Kidney (tissue), 14 donors: ENCODE measurements around the gene NCOR2. TPM values are rescaled to one million over a fixed set of nuclear protein-coding genes. Genes with fewer than 3 reads are reported as not detected.

ENCODE experiments used
- DNase-seq, 5 donors: peaks; one replicate each; pipeline ENCODE4 v3.0.0-alpha.2; 2013 to 2020
- FAIRE-seq: peaks from 2 replicates; lab custom pipeline; 2012; peaks lifted over from hg19 to GRCh38; lab: Jason Lieb, UNC
- H3K27ac ChIP-seq, 2 donors: one replicate each; pipeline ENCODE4 v1.7.0; 2013; ENCODE audit warnings: low read depth in 2 of 2, low read length in 2 of 2, inconsistent platforms in 1 of 2
- H3K27me3 ChIP-seq: one replicate; pipeline ENCODE4 v1.7.1; 2013; ENCODE audit warnings: low read length, inconsistent platforms; ENCODE audit not compliant: control insufficient read depth, insufficient read depth
- H3K36me3 ChIP-seq, 3 donors: one replicate each; pipeline versions ENCODE4 v1.7.0 to v1.7.1; 2013; ENCODE audit warnings: low read length in 3 of 3, control low read depth in 1 of 3, inconsistent platforms in 1 of 3; ENCODE audit not compliant: insufficient read depth in 3 of 3, control insufficient read depth in 2 of 3
- H3K4me1 ChIP-seq, 3 donors: one replicate each; pipeline versions ENCODE4 v1.7.0 to v1.7.1; 2013; ENCODE audit warnings: low read length in 3 of 3, inconsistent platforms in 1 of 3, low read depth in 1 of 3; ENCODE audit not compliant: control insufficient read depth in 2 of 3, insufficient read depth in 2 of 3
- H3K4me3 ChIP-seq, 3 donors: one replicate each; pipeline versions ENCODE4 v1.7.0 to v1.8.1; 2013; ENCODE audit warnings: low read length in 3 of 3, control low read depth in 1 of 3, inconsistent platforms in 1 of 3
- H3K9ac ChIP-seq, 3 donors: one replicate each; pipeline versions ENCODE4 v1.7.0 to v1.7.1; 2013; ENCODE audit warnings: low read length in 3 of 3, control low read depth in 1 of 3, inconsistent platforms in 1 of 3
- H3K9me3 ChIP-seq, 3 donors: one replicate each; pipeline versions ENCODE4 v1.7.0 to v1.7.1; 2013; ENCODE audit warnings: low read length in 3 of 3, control low read depth in 1 of 3, inconsistent platforms in 1 of 3; ENCODE audit not compliant: control insufficient read depth in 2 of 3, insufficient read depth in 1 of 3
- CTCF ChIP-seq: IDR thresholded peaks from 3 replicates; pipeline ENCODE4 v1.5.1; 2012; ENCODE audit warnings: mild to moderate bottlenecking, moderate library complexity, borderline replicate concordance; ENCODE audit not compliant: insufficient read depth; ENCODE audit errors: extremely low read depth
- intact Hi-C: fragments of 100-400 bp; cut with DNase I; formaldehyde crosslinking; loops from one replicate; pipeline ENCODE4 v1.11.1; 2022
- polyA plus RNA-seq: library from polyadenylated mRNA; stranded (reverse); fragments of 350-450 nt; fragmentation: Illumina TruSeq; extraction: RNeasy Lipid Tissue Mini Kit (QIAGEN cat#74804); gene quantifications from one replicate; pipeline ENCODE4 v1.2.3, GENCODE V29; 2014; ENCODE audit warnings: low read depth, low replicate concordance; ENCODE audit not compliant: insufficient read depth
- total RNA-seq: library from RNA; stranded (reverse); fragmentation: NEBNext Ultra II Directional; extraction: Animal tissue kit (Norgen Biotek cat#: 25700); gene quantifications from one replicate; pipeline ENCODE4 v1.2.1, GENCODE V29; 2021
- donor health status: control.
- donor health status: control.
- donor health status: control.
- donor health status: control.
- donor health status: control.
- donor health status: DM: yes; HTN: yes; CAD: no.
- donor health status: Normal renal cell carcinoma (clear cell type).

The NCOR2 gene
- total and polyA plus RNA-seq, 2 donors from 2014 or later: 18.7 to 205 TPM

GRCh38 chr12:124545508-124546418, 21.6 kb downstream of the NCOR2 start:
- peak in 2 of 5 donors; percentile 53 to 90 for DNase-seq
- H3K9ac ChIP-seq: no peak overlapping the region
- no peak for FAIRE-seq
- H3K27me3 ChIP-seq: no peaks in the 10 kb centered on the region
- no peaks in the 10 kb centered on the region for H3K9me3 ChIP-seq
- no peak for TF ChIP-seq CTCF
- H3K4me1 ChIP-seq: peaks cover 0 to 65% (median 38%) of the 10 kb centered on the region in 3 donors
- no peaks in the 10 kb centered on the region for H3K36me3 ChIP-seq
- intact Hi-C loops: no loop called here
- H3K4me3 ChIP-seq: no peak overlapping the region
- peak overlapping the region in 1 of 2 donors; percentile 2 for H3K27ac ChIP-seq

GRCh38 chr12:124544983-124545382, 22.4 kb downstream of the NCOR2 start:
- peak overlapping the region in 1 of 2 donors; percentile 2 for H3K27ac ChIP-seq
- no peaks in the 10 kb centered on the region for H3K36me3 ChIP-seq
- intact Hi-C loops: no loop called here
- H3K9ac ChIP-seq: peak overlapping the region in 1 of 3 donors; percentile 53
- no peak overlapping the region for H3K4me3 ChIP-seq
- no peak for FAIRE-seq
- peaks cover 0 to 59% (median 30%) of the 10 kb centered on the region in 3 donors for H3K4me1 ChIP-seq
- peak in 2 of 5 donors; percentile 60 to 71 for DNase-seq
- H3K27me3 ChIP-seq: no peaks in the 10 kb centered on the region
- no peaks in the 10 kb centered on the region for H3K9me3 ChIP-seq
- TF ChIP-seq CTCF: no peak

GRCh38 chr12:124544311-124544970, 23.0 kb downstream of the NCOR2 start:
- H3K9me3 ChIP-seq: no peaks in the 10 kb centered on the region
- H3K4me3 ChIP-seq: no peak overlapping the region
- peak overlapping the region; percentile 34 to 78 for H3K27ac ChIP-seq
- H3K9ac ChIP-seq: peak overlapping the region in 1 of 3 donors; percentile 53
- no peaks in the 10 kb centered on the region for H3K27me3 ChIP-seq
- FAIRE-seq (no peak), DNase-seq (peak; percentile 58 to 86 (median 62))
- no peak for TF ChIP-seq CTCF
- intact Hi-C loops: no loop called here
- no peaks in the 10 kb centered on the region for H3K36me3 ChIP-seq
- peaks cover 0 to 58% (median 29%) of the 10 kb centered on the region in 3 donors for H3K4me1 ChIP-seq
